ENCODE results near the gene PSG5. TPM values are rescaled to one million over a fixed set of nuclear protein-coding genes. Genes with fewer than 3 reads are reported as not detected.
"Not testable (repeated sequence)": the region's sequence is repeated elsewhere in the genome, so short reads cannot be mapped to it uniquely, and the experiment has no call there.

PSG5 gene
- total RNA-seq, 4 donors from 2014 or later = not detected

GRCh38 chr19:43207991-43208390 is 21.7 kb upstream of the PSG5 start:
- H3K36me3 ChIP-seq = no peaks in the 10 kb centered on the region
- H3K27me3 ChIP-seq = no peaks in the 10 kb centered on the region
- H3K4me1 ChIP-seq = no peaks in the 10 kb centered on the region
- 51 to 53% methylated on average over 4 of the region's 4 CpGs for WGBS, 2 donors
- H3K4me3 ChIP-seq (replicated peaks in 1 of 3) = no peak overlapping the region
- H3K27ac ChIP-seq = no peak overlapping the region
- intact Hi-C loops (cut with DNase I) = no loop called here
- no peak for TF ChIP-seq CTCF (IDR thresholded peaks at IDR 0.05)
- no peak for TF ChIP-seq POLR2A (IDR thresholded peaks at IDR 0.05)
- no peaks in the 10 kb centered on the region for H3K9me3 ChIP-seq
- DNase-seq = no peak

DNA sequence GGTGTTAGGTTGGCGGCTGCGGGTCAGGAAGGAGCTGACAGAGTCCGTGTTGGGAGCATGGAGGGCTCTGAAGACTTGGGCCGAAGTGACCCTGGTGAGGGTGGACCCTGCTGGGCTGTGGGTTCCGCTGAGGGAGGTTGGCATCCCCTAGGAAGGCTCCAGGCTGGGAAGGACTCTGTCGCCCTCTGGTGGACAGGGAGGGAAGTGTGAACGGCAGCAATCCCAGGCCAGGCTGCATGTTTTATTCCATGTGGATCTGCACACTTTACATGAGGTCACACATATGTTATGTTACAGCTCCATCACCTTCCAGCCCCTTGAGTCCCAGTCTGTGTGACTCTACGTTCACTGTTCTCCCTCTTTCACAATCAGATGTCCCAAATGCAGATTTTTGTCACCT is 20.8 kb upstream of the PSG5 start:
- H3K36me3 ChIP-seq; intact Hi-C loops (cut with DNase I); H3K27me3 ChIP-seq; H3K4me3 ChIP-seq (replicated peaks in 1 of 3); DNase-seq; H3K4me1 ChIP-seq; H3K9me3 ChIP-seq; H3K27ac ChIP-seq: not testable (repeated sequence)
- TF ChIP-seq CTCF (IDR thresholded peaks at IDR 0.05) = peak in 2 of 6 experiments; percentile 11 to 34
- WGBS, 2 donors = 45 to 61% methylated on average over 7 to 8 of the region's 8 CpGs

- H3K4me3 ChIP-seq (replicated peaks in 1 of 3); H3K36me3 ChIP-seq; H3K9me3 ChIP-seq; H3K27me3 ChIP-seq; H3K4me1 ChIP-seq; H3K27ac ChIP-seq; DNase-seq; intact Hi-C loops (cut with DNase I): not testable (repeated sequence)
- WGBS, 2 donors = 50 to 59% methylated on average over 9 of the region's 9 CpGs
Observed at GRCh38 chr19:43205471-43206105, 19.3 kb upstream of the PSG5 start, which contains the start of gene PSG4. Gene PSG4 (minus strand): TSS chr19:43205638. CDS start chr19:43205536, 102 bp downstream.

- WGBS, 2 donors = 90 to 93% methylated on average over 6 to 7 of the region's 7 CpGs
- DNase-seq; H3K36me3 ChIP-seq; intact Hi-C loops (cut with DNase I); H3K27me3 ChIP-seq; H3K27ac ChIP-seq; H3K4me3 ChIP-seq (replicated peaks in 1 of 3); H3K4me1 ChIP-seq; H3K9me3 ChIP-seq: not testable (repeated sequence)
Observed at GRCh38 chr19:43203611-43204010, 17.3 kb upstream of the PSG5 start.

GRCh38 chr19:43201891-43202290 is 15.6 kb upstream of the PSG5 start:
- H3K27me3 ChIP-seq; DNase-seq; intact Hi-C loops (cut with DNase I); H3K4me1 ChIP-seq; H3K36me3 ChIP-seq; H3K4me3 ChIP-seq (replicated peaks in 1 of 3); H3K9me3 ChIP-seq; H3K27ac ChIP-seq: not testable (repeated sequence)
- 63% methylated on average over 2 of the region's 2 CpGs for WGBS, 2 donors

DNA sequence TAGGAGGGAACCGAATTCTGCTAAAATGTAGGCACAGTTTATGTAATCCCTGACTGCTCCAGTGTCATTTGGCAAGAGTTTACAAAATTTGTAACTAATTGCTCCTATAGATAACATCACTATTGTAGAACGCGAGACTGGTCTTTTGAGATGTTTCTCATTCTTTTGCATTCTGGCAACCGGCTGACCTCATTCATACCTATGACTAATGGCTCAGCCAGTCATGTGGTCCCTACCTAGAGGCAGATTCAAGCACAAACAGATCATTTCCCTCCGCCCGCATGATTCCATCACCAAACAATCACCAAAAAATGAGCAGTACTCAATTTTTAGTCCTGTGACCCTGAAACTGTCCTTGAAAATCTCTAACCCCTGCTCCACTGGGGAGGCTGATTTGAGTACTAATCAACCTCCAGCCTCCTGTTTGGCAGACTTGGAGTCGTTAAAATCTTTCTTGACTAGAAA is 15.0 kb upstream of the PSG5 start:
- intact Hi-C loops (cut with DNase I); H3K27me3 ChIP-seq; H3K36me3 ChIP-seq; H3K4me1 ChIP-seq; DNase-seq; H3K9me3 ChIP-seq; H3K27ac ChIP-seq; H3K4me3 ChIP-seq (replicated peaks in 1 of 3): not testable (repeated sequence)
- 69 to 84% methylated on average over 7 of the region's 7 CpGs for WGBS, 2 donors

- H3K4me3 ChIP-seq (replicated peaks in 1 of 3); intact Hi-C loops (cut with DNase I); H3K27me3 ChIP-seq; H3K9me3 ChIP-seq; H3K4me1 ChIP-seq; DNase-seq; H3K27ac ChIP-seq; H3K36me3 ChIP-seq: not testable (repeated sequence)
- WGBS, 2 donors = 57 to 59% methylated on average over 4 to 5 of the region's 5 CpGs
Observed at GRCh38 chr19:43198686-43199419, 12.5 kb upstream of the PSG5 start.

DNA sequence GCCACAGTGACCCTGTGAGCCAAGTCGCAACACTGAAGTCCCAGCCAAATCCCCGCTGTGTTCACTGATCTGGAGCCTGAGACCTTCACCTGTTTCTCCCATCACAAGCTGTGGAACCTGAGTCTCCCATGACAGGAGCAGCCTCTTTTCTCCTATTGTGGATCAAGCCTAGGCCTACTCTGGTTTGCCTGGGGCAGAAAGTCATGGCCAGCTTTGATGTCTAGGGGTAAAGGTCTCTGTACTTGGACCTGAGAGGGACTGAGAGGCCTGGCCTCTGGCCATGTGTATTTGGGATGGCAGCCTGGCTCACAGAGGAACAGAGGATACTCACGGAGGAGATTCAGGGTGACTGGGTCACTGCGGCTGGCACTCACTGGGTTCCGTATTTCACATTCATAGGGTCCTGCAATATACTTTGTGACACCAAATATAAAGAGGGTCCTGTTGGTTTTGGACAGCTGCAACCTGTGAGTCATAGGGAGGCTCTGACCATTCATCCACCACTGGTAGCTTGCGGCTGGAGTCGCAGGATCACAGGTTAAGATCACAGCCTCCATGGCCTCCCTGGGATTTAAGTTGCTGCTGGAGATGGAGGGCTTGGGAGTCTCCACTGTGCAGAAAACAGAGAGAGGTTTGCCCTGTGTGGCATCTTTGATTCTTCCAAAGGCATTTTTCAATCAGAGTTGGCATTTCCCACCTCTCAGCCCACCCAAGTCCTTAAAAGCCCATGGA is 11.5 kb upstream of the PSG5 start:
- H3K27ac ChIP-seq; H3K4me1 ChIP-seq; H3K4me3 ChIP-seq (replicated peaks in 1 of 3); DNase-seq; H3K9me3 ChIP-seq; intact Hi-C loops (cut with DNase I); H3K27me3 ChIP-seq; H3K36me3 ChIP-seq: not testable (repeated sequence)
- 86 to 100% methylated on average over 2 of the region's 7 CpGs for WGBS, 2 donors

GRCh38 chr19:43194397-43194796 is 8.1 kb upstream of the PSG5 start:
- DNase-seq; H3K9me3 ChIP-seq; H3K27me3 ChIP-seq; intact Hi-C loops (cut with DNase I); H3K4me3 ChIP-seq (replicated peaks in 1 of 3); H3K36me3 ChIP-seq; H3K27ac ChIP-seq; H3K4me1 ChIP-seq: not testable (repeated sequence)
- 79 to 85% methylated on average over 7 of the region's 7 CpGs for WGBS, 2 donors

GRCh38 chr19:43192381-43193155 is 6.2 kb upstream of the PSG5 start:
- H3K27me3 ChIP-seq; H3K9me3 ChIP-seq; H3K27ac ChIP-seq; intact Hi-C loops (cut with DNase I); H3K4me1 ChIP-seq; DNase-seq; H3K36me3 ChIP-seq; H3K4me3 ChIP-seq (replicated peaks in 1 of 3): not testable (repeated sequence)
- WGBS, 2 donors = 65 to 66% methylated on average over 4 of the region's 4 CpGs
